Kasumi-1 (cell line): Measurements from ENCODE around the gene DCT.

Source experiments
- DNase-seq, 2 experiments: peaks; one replicate each; lab custom pipeline; 2025; lab: John Stamatoyannopoulos, UW

DCT gene

DNA sequence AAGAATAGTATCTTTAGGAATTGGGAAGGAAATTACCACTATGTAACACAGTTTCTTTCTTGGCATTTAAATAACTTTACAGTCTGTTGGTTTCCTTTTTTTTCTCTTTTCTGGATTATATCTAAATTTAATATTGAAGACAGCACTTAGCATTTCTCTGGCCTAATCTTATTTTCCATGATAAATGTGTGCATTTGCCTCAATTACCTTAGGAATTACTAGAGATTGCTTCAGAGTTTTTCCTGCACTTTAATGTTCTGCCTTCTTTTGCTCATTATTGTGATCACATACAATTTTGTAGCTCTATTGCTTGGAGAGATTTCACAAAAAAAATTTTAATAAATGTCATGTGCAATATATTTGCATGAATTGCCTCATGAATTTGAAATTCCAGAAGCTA, 25.1 kb downstream of the DCT start:
- DNase-seq, result no peak

DNA sequence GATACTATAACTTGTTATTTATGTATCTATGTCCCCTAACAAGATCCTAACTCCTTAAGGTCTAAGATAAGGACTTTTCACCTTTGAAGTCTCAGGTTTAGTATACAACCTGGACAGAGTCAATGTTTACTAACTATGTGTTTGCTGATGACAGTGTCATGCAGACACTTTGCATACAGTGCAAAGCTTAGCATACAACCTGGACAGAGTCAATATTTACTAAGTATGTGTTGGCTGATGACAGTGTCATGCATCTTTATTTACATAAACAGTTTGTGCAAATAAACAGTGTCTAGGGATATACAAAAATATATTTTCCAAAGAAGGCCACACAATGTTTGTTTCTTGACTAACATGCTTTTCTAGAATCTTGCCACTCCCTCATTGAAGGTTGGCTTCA, 34.7 kb downstream of the DCT start:
- no peak for DNase-seq

DNA sequence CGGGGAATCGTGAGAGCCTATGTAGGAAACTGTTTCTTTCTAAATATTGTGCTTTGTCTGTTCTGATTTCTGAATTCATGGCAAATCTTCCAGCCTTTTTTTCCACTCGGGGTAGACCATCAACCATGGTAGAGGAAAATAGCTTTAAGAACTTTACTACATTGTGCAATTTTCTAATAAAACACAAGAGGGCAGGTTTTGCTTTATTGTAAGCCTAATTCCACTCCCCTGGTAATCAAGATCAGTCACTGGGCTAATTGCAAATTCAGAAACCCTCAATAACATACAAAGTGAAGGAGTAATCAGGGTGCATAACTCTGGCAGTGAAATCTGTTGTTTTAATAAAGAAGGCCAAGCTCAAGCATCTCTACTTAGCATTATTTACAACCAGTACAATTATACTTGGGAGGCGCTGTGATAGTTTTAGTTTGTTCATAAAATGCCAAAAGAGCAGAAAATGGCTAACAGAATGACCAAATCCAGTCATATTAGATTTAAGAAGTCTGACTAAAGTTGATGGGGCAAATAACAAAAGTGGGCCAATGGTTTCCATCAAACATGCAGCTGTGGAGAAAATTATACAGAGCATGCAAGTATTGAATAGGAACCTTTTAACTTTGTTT, 43.8 kb downstream of the DCT start:
- DNase-seq, result peak; percentile 65 to 81

GRCh38 chr13:94433055-94433961, 46.2 kb downstream of the DCT start:
- no peak for DNase-seq

- no peak for DNase-seq
Observed at GRCh38 chr13:94431987-94432386, 47.5 kb downstream of the DCT start.

- DNase-seq, result peak; percentile 1 to 25
Observed at GRCh38 chr13:94431574-94431973, 47.9 kb downstream of the DCT start.

DNA sequence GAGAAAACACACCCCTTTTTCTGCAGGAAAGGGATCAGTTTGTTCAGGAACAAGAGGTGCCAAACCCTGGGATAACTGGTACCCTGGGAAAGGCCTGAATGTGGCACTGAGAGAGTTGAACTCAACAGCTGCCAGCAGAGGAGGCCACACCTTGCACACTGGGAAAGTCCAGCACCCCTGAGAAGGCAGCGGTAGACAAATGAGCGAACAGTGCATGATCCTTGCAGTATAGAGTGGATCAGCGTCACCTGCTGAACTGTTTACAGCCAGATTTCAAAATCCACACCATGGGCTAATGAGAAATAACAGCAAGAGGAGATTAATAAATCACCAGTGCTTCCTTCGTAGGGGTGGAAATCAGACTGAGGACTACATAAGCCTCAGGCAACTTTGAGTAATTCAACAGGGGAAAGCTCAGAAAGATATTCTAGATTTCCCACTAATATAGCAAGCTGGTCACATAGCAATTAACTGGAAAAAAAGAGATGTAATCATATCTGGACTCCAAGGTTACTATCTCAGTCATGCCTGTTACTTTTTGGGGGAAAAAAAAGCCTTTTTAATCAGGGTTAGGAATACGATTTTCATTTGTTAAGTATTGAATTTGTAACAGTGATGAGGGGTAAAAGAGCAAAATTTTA, 52.0 kb downstream of the DCT start:
- DNase-seq, result no peak

- peak in 1 of 2 experiments; percentile 31 for DNase-seq
Observed at GRCh38 chr13:94419925-94420305, 59.6 kb downstream of the DCT start.

- peak; percentile 41 to 44 for DNase-seq
Observed at GRCh38 chr13:94419304-94419924, 60.1 kb downstream of the DCT start.

DNA sequence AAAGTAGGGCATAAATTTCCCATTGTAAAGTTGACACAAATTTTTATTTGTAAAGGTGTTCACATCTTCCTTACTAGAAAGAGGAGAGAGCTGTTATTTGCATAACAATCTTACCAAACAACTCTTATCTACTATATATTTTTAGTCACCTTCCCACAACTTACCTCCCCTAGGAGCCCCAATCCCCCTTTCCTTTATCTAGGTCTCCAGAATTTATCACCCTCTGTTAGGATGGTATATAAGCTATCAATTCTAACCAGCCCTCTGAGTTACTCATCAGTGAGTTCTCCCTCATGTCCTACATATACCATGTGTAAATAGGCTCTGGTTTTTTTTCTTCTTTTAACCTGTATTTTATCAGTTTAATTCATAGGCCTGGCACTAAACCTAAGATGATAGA, 62.2 kb downstream of the DCT start:
- no peak for DNase-seq

GRCh38 chr13:94416454-94417080, 62.9 kb downstream of the DCT start:
- peak; percentile 29 to 45 for DNase-seq

DNA sequence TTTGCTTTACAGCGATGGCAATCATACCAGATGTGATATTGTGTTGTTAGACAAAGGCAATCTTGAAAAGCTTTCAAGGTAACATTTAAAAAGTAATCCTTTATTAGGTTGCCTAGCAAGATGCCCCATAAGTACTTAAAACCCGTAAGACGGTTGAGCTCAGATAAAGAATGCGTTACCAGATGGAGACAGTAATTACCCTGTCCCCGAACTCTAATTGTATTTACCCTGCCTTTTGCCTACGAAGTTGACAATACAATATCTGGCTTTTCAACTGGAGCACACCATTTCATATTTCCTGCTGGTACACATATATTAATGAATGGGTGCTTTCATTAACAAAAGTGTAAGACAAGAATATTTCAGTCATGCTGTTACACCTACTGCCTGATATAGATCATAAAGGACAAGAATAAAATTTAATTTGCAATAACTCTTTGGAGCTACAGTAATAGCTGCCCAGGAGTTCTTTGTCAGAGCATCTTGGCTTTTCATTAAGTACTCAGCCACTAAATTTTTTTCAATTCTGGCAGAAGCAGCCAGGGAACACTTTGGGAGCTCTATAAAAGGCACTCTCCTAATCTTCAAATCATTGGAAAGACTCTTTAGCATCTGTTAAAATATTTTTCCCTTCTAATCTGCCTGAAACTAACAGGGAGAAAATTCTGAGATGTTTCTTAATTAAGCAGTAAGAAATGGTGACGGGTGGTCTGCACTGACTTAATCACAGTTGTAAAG, 63.8 kb downstream of the DCT start:
- no peak for DNase-seq

GRCh38 chr13:94414708-94415107, 64.8 kb downstream of the DCT start:
- no peak for DNase-seq

DNA sequence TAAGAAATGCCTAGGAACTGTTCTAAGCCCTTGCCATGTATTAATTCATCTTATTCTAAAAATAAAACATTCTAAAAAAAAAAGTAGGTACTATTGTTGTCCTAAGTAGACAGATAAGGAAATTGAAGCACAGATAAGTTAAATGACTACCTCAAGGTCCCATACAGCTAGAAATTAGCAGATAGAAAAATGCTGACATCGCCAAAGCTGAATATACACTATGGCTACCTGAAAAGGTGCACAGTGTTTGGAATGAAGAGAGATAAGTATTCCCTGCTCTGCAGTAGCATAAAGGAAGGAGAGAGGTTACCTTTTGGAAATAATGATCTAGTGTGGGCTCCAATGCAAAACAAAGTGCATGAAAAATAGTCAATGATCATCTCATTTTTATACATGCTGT, 65.3 kb downstream of the DCT start:
- no peak for DNase-seq

DNA sequence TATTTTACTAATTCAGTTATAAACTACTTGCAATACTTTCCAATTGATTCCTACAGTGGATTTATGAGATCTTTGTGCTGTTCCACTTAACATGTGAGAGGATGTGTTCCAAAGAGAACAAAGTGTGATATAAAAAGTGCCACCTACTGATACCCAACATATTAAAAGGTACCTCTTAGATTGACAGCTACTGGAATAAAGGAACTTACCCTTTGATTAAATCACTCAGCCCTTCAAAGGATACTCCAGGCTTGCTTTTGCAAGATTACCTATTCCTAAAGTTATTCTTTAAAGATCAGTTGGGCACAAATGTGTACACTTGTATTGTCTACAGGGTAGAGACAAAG, 65.9 kb downstream of the DCT start:
- no peak for DNase-seq

- DNase-seq, result no peak
Observed at GRCh38 chr13:94412870-94413597, 66.4 kb downstream of the DCT start.

DNA sequence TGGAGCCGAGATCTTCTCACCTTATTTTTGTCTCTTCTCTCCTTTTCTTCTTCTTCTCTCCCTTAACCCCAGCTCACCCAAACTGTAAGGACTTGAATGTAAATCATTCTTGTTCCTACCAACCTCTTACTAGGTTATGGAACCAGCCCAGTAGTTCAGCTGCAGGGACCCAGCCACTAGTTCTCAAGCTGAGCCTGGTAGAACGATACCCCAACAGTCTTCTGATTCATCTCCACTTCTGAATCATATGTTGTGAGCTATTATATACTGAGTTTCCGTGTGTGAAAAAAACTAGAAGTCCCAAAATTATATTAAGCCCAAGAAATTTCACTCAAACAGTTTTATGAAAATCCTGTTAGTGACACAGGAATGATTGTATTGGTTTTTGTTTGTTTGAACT, 67.7 kb downstream of the DCT start:
- DNase-seq, result no peak

GRCh38 chr13:94408314-94409036, 71.0 kb downstream of the DCT start:
- DNase-seq, result no peak

DNA sequence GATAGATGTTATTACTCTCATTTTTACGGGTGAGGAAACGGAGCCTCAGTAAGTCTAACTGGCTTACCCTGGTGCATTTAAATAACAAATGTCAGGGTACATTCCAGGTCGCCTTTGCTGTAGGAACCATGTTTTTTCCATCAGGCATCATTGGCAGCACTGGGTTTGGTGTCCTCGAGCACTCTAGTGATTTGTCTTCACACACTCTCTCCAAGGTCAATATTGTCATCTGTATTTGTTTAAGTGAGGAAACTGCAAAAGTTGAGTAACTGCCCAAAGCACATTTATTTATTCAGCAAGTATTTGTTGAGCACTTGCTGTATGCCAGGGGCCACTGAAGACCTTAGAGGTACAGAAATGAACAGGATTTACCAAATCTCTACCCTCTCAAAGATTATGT, 78.6 kb downstream of the DCT start:
- DNase-seq, result no peak

DNA sequence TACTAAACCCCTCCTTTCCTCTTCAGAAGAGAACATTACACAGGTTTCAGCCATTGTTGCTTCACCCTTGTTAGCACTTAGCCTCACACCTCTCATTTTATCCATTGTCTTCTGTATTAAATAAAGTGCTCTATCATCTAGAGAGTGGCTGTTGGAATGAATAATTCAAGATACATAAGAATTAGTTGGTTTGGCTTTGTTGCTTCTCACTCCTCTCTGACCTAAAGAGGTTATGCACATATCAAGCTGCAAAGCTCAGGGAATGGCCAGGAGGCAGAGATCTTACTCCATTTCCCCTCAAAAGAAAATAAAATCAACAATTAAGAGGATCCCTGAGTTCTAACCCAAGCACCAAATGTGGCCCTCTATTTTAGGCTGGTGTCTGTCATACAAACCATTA, 79.7 kb downstream of the DCT start:
- no peak for DNase-seq
